GM19455 (cell line): ENCODE data around the gene ZNF716.
"Not testable (repeated sequence)": the region's sequence is repeated elsewhere in the genome, so short reads cannot be mapped to it uniquely, and the experiment has no call there.

Source experiments
- ATAC-seq: cut with Tn5 transposase; IDR thresholded peaks from one replicate; pipeline ENCODE4 v1.9.1; 2021; ENCODE audit not compliant: unreplicated experiment

ZNF716 gene

GRCh38 chr7:57425969-57426628, 23.9 kb upstream of the ZNF716 start:
- no peak for ATAC-seq

- no peak for ATAC-seq
These were observed 23.4 kb upstream of the ZNF716 start for GRCh38 chr7:57426629-57427003.

DNA sequence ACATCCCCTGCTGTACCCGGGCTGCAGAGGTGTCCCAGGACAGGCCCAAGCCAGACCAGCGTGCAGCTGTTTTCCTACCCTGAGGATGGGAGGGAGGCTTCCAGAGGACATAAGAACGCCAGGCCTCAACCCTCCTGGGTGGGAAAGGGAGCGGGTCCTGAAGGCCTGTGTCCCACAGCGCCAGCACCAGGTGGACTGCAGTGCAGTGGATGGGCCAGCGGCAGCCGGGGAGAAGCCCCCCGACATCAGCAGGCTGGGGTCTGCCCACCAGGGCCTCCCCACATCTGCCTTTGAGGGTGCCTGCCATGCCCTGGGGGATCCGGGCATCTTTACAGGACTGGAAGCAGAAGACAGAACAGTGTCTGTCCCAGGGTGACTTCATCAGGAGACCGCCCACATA, 22.8 kb upstream of the ZNF716 start:
- no peak for ATAC-seq

GRCh38 chr7:57427594-57427993, 22.4 kb upstream of the ZNF716 start:
- no peak for ATAC-seq

- ATAC-seq, result no peak
These were observed 17.4 kb upstream of the ZNF716 start for GRCh38 chr7:57432583-57432982.

DNA sequence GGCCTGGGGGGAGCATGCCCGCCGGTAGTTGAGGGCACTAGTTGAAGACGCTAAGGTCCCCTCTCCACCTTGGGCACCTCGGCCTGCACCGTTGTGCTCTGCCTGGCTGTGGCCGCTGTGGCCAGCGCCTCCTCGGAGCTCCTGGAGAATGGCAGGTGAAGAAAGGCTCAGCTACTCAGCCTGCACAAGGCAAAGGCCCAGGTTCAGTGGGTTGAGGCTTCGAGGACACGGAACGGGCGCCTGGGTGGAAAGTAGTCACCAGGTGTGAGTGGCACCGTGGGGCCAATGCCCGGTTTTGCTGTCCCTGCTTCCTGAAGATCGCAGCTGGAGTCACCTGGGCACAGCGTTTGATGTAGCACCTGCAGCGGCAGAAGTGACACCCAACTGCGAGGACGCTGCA, 12.4 kb upstream of the ZNF716 start:
- no peak for ATAC-seq

- ATAC-seq, result no peak
These were observed 11.7 kb upstream of the ZNF716 start for GRCh38 chr7:57438244-57438643.

DNA sequence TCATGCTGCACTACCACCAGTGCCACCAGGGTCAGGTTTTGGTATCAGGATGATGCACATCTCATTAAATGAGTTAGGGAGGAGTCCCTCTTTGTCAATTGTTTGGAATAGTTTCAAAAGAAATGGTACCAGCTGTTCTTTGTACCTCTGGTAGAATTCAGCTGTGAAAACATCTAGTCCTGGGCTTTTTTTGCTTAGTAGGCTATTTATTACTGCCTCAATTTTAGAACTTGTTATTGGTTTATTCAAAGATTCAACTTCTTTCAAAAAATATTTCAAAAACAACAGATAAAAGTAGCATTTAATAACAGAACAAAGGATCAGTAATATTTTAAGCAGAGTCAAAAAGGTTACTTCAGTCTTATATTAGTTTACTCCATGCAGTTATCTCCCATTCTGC, 6.4 kb upstream of the ZNF716 start:
- ATAC-seq, result no peak

GRCh38 chr7:57469186-57469828, 19.3 kb downstream of the ZNF716 start:
- not testable (repeated sequence) for ATAC-seq

DNA sequence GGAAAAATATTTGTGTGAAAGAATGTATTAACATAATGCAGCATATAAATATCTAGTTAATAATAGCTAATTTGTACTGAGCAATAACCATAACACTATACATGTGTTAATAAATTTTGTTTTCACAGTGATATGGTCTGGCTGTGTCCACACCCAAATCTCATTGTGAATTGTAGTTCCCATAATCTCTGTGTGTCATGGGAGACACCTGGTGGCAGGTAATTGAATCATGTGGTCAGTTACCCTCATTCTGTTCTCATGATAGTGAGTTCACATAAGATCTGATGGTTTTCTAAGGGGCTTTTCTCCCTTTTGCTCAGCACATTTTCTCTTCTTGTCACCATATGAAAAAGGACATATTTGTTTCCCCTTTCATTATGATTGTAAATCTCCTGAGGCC, 30.3 kb downstream of the ZNF716 start:
- ATAC-seq, result not testable (repeated sequence)

GRCh38 chr7:57485022-57485421, 35.0 kb downstream of the ZNF716 start:
- ATAC-seq, result not testable (repeated sequence)

DNA sequence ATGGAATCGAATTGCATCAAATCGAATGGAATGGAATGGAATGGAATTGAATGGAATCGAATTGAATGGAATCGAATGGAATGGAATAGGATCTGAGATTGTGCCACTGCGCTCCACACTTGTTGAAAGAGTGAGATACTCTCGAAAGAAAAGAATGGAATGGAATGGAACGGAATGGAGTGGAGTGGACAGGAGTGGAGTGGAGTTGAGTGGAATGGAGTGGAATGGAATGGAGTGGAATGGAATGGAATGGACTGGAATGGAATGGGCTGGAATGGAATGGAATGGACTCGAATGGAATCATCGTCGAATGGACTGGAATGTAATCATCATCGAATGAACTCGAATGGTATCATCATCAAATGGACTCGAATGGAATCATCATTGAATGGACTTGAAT, 38.0 kb downstream of the ZNF716 start:
- ATAC-seq, result no peak

- ATAC-seq, result not testable (repeated sequence)
These were observed 45.1 kb downstream of the ZNF716 start for GRCh38 chr7:57495111-57495510.

GRCh38 chr7:57496395-57496794, 46.4 kb downstream of the ZNF716 start:
- no peak for ATAC-seq

- no peak for ATAC-seq
These were observed 55.2 kb downstream of the ZNF716 start for GRCh38 chr7:57505176-57505575.
